Peyer's patch (tissue), 4 donors: ENCODE data around the gene RNF145. TPM values are rescaled to one million over a fixed set of nuclear protein-coding genes. Genes with fewer than 3 reads are reported as not detected.
"Not testable (repeated sequence)": the region's sequence is repeated elsewhere in the genome, so short reads cannot be mapped to it uniquely, and the experiment has no call there.

Source experiments
- DNase-seq, 3 donors: peaks; one replicate each; pipeline ENCODE4 v3.0.0-alpha.2; 2017 to 2019
- H3K27ac ChIP-seq, 4 donors: fragments of 200-600 bp; sonication (generic); one replicate each; pipeline ENCODE4 v1.5.1; 2016 to 2019
- H3K27me3 ChIP-seq, 2 donors: fragments of 200-600 bp; sonication (generic); one replicate each; pipeline ENCODE4 v1.5.1; 2019
- H3K36me3 ChIP-seq, 3 donors: fragments of 200-600 bp; sonication (generic); one replicate each; pipeline ENCODE4 v1.5.1; 2016 to 2019
- H3K4me1 ChIP-seq, 4 donors: fragments of 200-600 bp; sonication (generic); one replicate each; pipeline ENCODE4 v1.5.1; 2016 to 2019
- H3K4me3 ChIP-seq, 4 donors: fragments of 200-600 bp; sonication (generic); 1 replicate in 3 of 4; 2 replicates in 1 of 4; pipeline ENCODE4 v1.5.1; 2016 to 2019; ENCODE audit warnings: mild to moderate bottlenecking in 1 of 4
- H3K9me3 ChIP-seq, 4 donors: fragments of 200-600 bp; sonication (generic); one replicate each; pipeline ENCODE4 v1.5.1; 2016 to 2019; ENCODE audit warnings: mild to moderate bottlenecking in 1 of 4
- POLR2A ChIP-seq, 2 donors: fragments of 450-650 bp; IDR thresholded peaks; one replicate each; pipeline ENCODE4 v1.5.1; 2017; ENCODE audit warnings: antibody characterized with exemption in 2 of 2, mild to moderate bottlenecking in 2 of 2, moderate library complexity in 2 of 2
- total RNA-seq, 4 donors: library from RNA; depleted of rRNA; stranded (reverse); fragments of >200 nt; gene quantifications; one replicate each; pipeline ENCODE4 v1.1.0, GENCODE V29; 2016
- TF ChIP-seq, protein P1 (sequence below), 6 experiments: fragments of 450-650 bp in 4 of 6; fragments of 200-600 bp in 2 of 6; sonication (generic) in 1 of 6; IDR thresholded peaks; one replicate each; pipeline ENCODE4 v1.5.1; 2017 to 2019; ENCODE audit warnings: antibody characterized with exemption in 6 of 6, mild to moderate bottlenecking in 3 of 6, moderate library complexity in 1 of 6

Gene RNF145
- total RNA-seq, 4 donors from 2014 or later: 12.1 to 85.8 (median 23.6) TPM

- no peaks in the 10 kb centered on the region for H3K9me3 ChIP-seq
- no peak for TF ChIP-seq POLR2A (IDR thresholded peaks at IDR 0.05)
- TF ChIP-seq, protein P1, sequence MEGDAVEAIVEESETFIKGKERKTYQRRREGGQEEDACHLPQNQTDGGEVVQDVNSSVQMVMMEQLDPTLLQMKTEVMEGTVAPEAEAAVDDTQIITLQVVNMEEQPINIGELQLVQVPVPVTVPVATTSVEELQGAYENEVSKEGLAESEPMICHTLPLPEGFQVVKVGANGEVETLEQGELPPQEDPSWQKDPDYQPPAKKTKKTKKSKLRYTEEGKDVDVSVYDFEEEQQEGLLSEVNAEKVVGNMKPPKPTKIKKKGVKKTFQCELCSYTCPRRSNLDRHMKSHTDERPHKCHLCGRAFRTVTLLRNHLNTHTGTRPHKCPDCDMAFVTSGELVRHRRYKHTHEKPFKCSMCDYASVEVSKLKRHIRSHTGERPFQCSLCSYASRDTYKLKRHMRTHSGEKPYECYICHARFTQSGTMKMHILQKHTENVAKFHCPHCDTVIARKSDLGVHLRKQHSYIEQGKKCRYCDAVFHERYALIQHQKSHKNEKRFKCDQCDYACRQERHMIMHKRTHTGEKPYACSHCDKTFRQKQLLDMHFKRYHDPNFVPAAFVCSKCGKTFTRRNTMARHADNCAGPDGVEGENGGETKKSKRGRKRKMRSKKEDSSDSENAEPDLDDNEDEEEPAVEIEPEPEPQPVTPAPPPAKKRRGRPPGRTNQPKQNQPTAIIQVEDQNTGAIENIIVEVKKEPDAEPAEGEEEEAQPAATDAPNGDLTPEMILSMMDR (IDR thresholded peaks at IDR 0.05): no peak
- no peaks in the 10 kb centered on the region for H3K4me1 ChIP-seq
- no peaks in the 10 kb centered on the region for H3K27me3 ChIP-seq
- H3K36me3 ChIP-seq: no peaks in the 10 kb centered on the region
- DNase-seq: no peak
- H3K4me3 ChIP-seq: no peak overlapping the region
- H3K27ac ChIP-seq: no peak overlapping the region
These were observed 62.5 kb downstream of the RNF145 start for GRCh38 chr5:159146839-159147238.

DNA sequence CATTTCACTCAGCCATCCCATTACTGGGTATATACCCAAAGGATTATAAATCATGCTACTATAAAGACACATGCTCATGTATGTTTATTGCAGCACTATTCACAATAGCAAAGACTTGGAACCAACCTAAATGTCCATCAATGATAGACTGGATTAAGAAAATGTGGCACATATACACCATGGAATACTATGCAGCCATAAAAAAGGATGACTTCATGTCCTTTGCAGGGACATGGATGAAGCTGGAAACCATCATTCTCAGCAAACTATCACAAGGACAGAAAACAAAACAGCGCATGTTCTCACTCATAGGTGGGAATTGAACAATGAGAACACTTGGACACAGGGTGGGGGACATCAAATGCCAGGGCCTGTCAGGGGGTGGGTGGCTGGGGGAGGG lies 64.2 kb downstream of the RNF145 start:
- not testable (repeated sequence) for H3K4me1 ChIP-seq, H3K9me3 ChIP-seq, H3K27ac ChIP-seq, DNase-seq, H3K4me3 ChIP-seq, H3K36me3 ChIP-seq, H3K27me3 ChIP-seq

GRCh38 chr5:159139802-159140201 lies 69.6 kb downstream of the RNF145 start:
- TF ChIP-seq, protein P1 (IDR thresholded peaks at IDR 0.05): no peak
- TF ChIP-seq POLR2A (IDR thresholded peaks at IDR 0.05): no peak
- Histone ChIP-seq H3K9me3 (no peaks in the 10 kb centered on the region), H3K36me3 (no peaks in the 10 kb centered on the region), H3K27me3 (no peaks in the 10 kb centered on the region), H3K4me3 (no peak overlapping the region), H3K27ac (no peak overlapping the region), H3K4me1 (peaks cover 0 to 4% (median 0%) of the 10 kb centered on the region in 4 donors)
- no peak for DNase-seq

GRCh38 chr5:159135896-159136531 lies 73.3 kb downstream of the RNF145 start:
- no peaks in the 10 kb centered on the region for H3K27me3 ChIP-seq
- no peak overlapping the region for H3K27ac ChIP-seq
- no peak for DNase-seq
- H3K9me3 ChIP-seq: no peaks in the 10 kb centered on the region
- no peaks in the 10 kb centered on the region for H3K36me3 ChIP-seq
- peaks cover 0 to 4% (median 0%) of the 10 kb centered on the region in 4 donors for H3K4me1 ChIP-seq
- TF ChIP-seq POLR2A (IDR thresholded peaks at IDR 0.05): no peak
- TF ChIP-seq, protein P1 (IDR thresholded peaks at IDR 0.05): no peak
- H3K4me3 ChIP-seq: no peak overlapping the region

DNA sequence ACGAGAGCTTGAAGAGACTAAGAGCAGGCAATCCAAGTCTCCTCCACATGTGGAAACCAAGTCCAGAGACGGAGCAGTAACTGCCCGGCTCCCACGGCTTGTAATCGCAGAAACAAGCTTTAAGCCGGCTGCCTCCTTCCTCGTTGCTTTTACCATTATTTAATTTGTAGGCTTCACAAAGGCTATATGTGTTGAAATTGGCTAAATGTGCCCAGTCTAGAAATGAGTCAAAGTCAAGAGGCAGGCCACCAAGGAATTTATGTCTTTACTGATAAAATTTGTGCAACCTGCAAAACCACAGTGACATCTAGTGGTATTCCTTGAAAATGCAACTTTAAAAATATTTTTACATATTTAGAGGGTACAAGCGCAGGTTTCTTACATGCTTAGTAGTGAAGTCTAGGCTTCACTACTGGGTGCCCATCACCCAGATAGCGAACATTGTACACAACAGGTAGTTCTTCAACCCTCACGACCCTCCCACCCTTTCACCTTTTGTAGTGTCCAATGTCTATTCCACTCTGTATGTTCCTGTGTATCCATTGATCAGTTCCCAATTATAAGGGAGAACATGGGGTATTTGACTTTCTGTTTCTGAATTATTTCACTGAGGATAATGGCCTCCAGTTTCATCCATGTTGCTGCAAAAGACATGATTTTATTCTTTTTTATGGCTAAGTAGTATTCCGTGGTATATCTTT lies 76.2 kb downstream of the RNF145 start:
- Histone ChIP-seq H3K36me3 (no peaks in the 10 kb centered on the region), H3K4me3 (no peak overlapping the region), H3K27ac (peak overlapping the region in 1 of 4 donors; percentile 0), H3K4me1 (peaks cover 0 to 4% (median 0%) of the 10 kb centered on the region in 4 donors), H3K9me3 (no peaks in the 10 kb centered on the region), H3K27me3 (no peaks in the 10 kb centered on the region)
- no peak for DNase-seq
- TF ChIP-seq POLR2A (IDR thresholded peaks at IDR 0.05): no peak
- TF ChIP-seq, protein P1 (IDR thresholded peaks at IDR 0.05): peak; percentile 62 to 77 (median 70)

GRCh38 chr5:159132429-159133040 lies 76.8 kb downstream of the RNF145 start:
- H3K27me3 ChIP-seq: no peaks in the 10 kb centered on the region
- no peak overlapping the region for H3K4me3 ChIP-seq
- no peaks in the 10 kb centered on the region for H3K9me3 ChIP-seq
- H3K36me3 ChIP-seq: no peaks in the 10 kb centered on the region
- peaks cover 0 to 4% (median 0%) of the 10 kb centered on the region in 4 donors for H3K4me1 ChIP-seq
- H3K27ac ChIP-seq: peak overlapping the region in 1 of 4 donors; percentile 0
- TF ChIP-seq, protein P1 (IDR thresholded peaks at IDR 0.05): no peak
- no peak for TF ChIP-seq POLR2A (IDR thresholded peaks at IDR 0.05)
- DNase-seq: no peak
